ENCODE data around the gene ZNF330. TPM values are rescaled to one million over a fixed set of nuclear protein-coding genes. Genes with fewer than 3 reads are reported as not detected.

Gene ZNF330
- total and polyA plus RNA-seq, 7 experiments from 2014 or later: 24.9 to 47.2 (median 41.0) TPM

- DNase-seq (no peak), ATAC-seq (no peak)
- H3K4me1 Mint-ChIP-seq: peaks cover 0 to 15% (median 4%) of the 10 kb centered on the region in 7 donors
- Histone ChIP-seq H3K9me3 (ENCODE audit: control insufficient read depth in 2 of 3, low read length in 3 of 3) (no peaks in the 10 kb centered on the region), H3K4me3 (ENCODE audit: low read length) (no peak overlapping the region), H3K27ac (ENCODE audit: low read depth, low read length) (no peak overlapping the region), H3K4me1 (ENCODE audit: control insufficient read depth in 2 of 2, insufficient read depth in 2 of 2, low read length in 2 of 2) (no peaks in the 10 kb centered on the region), H3K36me3 (ENCODE audit: control insufficient read depth in 2 of 3, insufficient read depth in 3 of 3, low read length in 3 of 3) (peaks cover 21 to 48% (median 29%) of the 10 kb centered on the region in 3 experiments), H3K27me3 (ENCODE audit: control insufficient read depth in 2 of 2, insufficient read depth in 2 of 2, low read length in 2 of 2) (no peaks in the 10 kb centered on the region)
- CTCF ChIA-PET: no interaction called here
- POLR2A ChIA-PET: no interaction called here
- intact Hi-C loops (cut with micrococcal nuclease): no loop called here
- H3K27ac Mint-ChIP-seq: peak overlapping the region in 1 of 9 donors; percentile 1
- no peaks in the 10 kb centered on the region for H3K27me3 Mint-ChIP-seq
- no peak overlapping the region for H3K4me3 Mint-ChIP-seq
- peaks cover 26 to 43% (median 28%) of the 10 kb centered on the region in 5 donors for H3K36me3 Mint-ChIP-seq
- peaks cover 0 to 7% (median 0%) of the 10 kb centered on the region in 11 donors for H3K9me3 Mint-ChIP-seq
Observed at GRCh38 chr4:141233673-141234072, 13.0 kb downstream of the ZNF330 start.

DNA sequence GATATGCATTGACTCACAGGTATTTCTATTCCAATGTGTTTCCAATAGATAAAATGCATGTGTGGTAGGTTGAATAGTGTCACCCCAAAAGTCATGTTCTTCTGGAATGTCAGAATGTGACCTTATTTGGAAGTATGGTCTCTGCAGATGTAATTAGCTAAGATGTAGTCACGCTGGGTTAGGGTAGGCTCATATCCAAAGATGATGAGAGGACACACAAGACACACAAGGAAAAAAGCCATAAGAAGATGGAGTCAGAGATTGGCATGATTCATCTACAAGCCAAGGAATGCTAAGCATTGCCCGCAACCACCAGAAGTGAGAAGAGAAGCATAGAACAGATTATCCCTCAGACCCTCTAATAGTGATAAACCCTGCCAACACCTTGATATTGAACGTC, 17.5 kb downstream of the ZNF330 start:
- DNase-seq (no peak), ATAC-seq (no peak)
- H3K27me3 Mint-ChIP-seq: peaks cover 0 to 7% (median 0%) of the 10 kb centered on the region in 5 donors
- H3K4me3 Mint-ChIP-seq: no peak overlapping the region
- H3K36me3 ChIP-seq (ENCODE audit: control insufficient read depth in 2 of 3, insufficient read depth in 3 of 3, low read length in 3 of 3): peaks cover 5 to 20% (median 7%) of the 10 kb centered on the region in 3 experiments
- H3K4me1 ChIP-seq (ENCODE audit: control insufficient read depth in 2 of 2, insufficient read depth in 2 of 2, low read length in 2 of 2): no peaks in the 10 kb centered on the region
- H3K4me1 Mint-ChIP-seq: peaks cover 0 to 5% (median 0%) of the 10 kb centered on the region in 7 donors
- no peaks in the 10 kb centered on the region for H3K9me3 ChIP-seq (ENCODE audit: control insufficient read depth in 2 of 3, low read length in 3 of 3)
- peaks cover 11 to 20% (median 14%) of the 10 kb centered on the region in 5 donors for H3K36me3 Mint-ChIP-seq
- H3K9me3 Mint-ChIP-seq: peaks cover 0 to 7% (median 0%) of the 10 kb centered on the region in 11 donors
- no peak overlapping the region for H3K27ac ChIP-seq (ENCODE audit: low read depth, low read length)
- H3K4me3 ChIP-seq (ENCODE audit: low read length): no peak overlapping the region
- POLR2A ChIA-PET: no interaction called here
- no peak overlapping the region for H3K27ac Mint-ChIP-seq
- CTCF ChIA-PET: no interaction called here
- H3K27me3 ChIP-seq (ENCODE audit: control insufficient read depth in 2 of 2, insufficient read depth in 2 of 2, low read length in 2 of 2): no peaks in the 10 kb centered on the region
- intact Hi-C loops (cut with micrococcal nuclease): no loop called here

DNA sequence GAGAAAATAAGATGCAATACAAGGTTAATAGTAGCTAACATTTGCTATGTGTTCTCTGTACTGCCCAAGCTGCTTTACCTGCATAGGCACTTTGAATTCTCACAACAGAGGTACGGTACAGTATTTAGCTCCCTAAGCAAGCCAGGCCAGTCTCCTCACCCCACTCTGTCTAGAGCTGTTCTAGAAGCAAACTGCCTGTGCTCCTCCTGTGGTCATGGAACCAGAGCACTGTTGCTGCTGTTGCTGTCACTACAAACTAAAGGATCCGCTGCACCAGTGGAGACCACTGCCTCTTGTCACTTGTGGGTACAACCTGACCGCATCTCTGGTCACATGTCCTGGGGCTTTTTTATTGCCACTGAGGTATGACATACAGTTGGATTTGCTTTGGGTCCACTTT, 19.6 kb downstream of the ZNF330 start:
- ATAC-seq (no peak), DNase-seq (no peak)
- peaks cover 0 to 7% (median 0%) of the 10 kb centered on the region in 11 donors for H3K9me3 Mint-ChIP-seq
- H3K4me3 ChIP-seq (ENCODE audit: low read length): no peak overlapping the region
- no peak overlapping the region for H3K27ac Mint-ChIP-seq
- H3K27me3 Mint-ChIP-seq: peaks cover 0 to 9% (median 0%) of the 10 kb centered on the region in 5 donors
- peaks cover 5 to 7% (median 7%) of the 10 kb centered on the region in 5 donors for H3K36me3 Mint-ChIP-seq
- CTCF ChIA-PET: no interaction called here
- H3K36me3 ChIP-seq (ENCODE audit: control insufficient read depth in 2 of 3, insufficient read depth in 3 of 3, low read length in 3 of 3): peaks cover 0 to 4% (median 0%) of the 10 kb centered on the region in 3 experiments
- no peaks in the 10 kb centered on the region for H3K4me1 ChIP-seq (ENCODE audit: control insufficient read depth in 2 of 2, insufficient read depth in 2 of 2, low read length in 2 of 2)
- no peaks in the 10 kb centered on the region for H3K27me3 ChIP-seq (ENCODE audit: control insufficient read depth in 2 of 2, insufficient read depth in 2 of 2, low read length in 2 of 2)
- H3K4me3 Mint-ChIP-seq: no peak overlapping the region
- no peak overlapping the region for H3K27ac ChIP-seq (ENCODE audit: low read depth, low read length)
- H3K4me1 Mint-ChIP-seq: peaks cover 0 to 6% (median 0%) of the 10 kb centered on the region in 7 donors
- intact Hi-C loops (cut with micrococcal nuclease): no loop called here
- POLR2A ChIA-PET: no interaction called here
- no peaks in the 10 kb centered on the region for H3K9me3 ChIP-seq (ENCODE audit: control insufficient read depth in 2 of 3, low read length in 3 of 3)

DNA sequence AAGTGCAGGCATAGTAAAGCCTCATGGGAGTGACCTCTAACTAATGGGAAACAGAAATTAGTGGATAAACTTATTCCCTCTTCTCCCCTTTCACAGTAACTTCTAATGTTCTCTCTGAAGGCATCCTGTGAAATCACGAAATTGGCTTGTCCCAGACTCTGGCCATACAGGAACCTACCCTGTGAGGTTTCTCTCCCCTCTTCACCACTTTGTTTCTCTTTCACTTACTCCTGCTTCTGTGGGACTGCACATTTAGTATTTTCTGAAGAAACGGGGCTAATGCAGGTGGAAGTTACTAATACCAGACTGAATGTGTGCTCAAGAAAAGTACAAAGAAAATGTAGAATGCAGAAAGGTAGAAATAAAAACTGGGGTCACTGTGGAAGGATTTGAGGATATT, 20.0 kb downstream of the ZNF330 start:
- no peak overlapping the region for H3K4me3 ChIP-seq (ENCODE audit: low read length)
- H3K9me3 Mint-ChIP-seq: peaks cover 0 to 3% (median 0%) of the 10 kb centered on the region in 11 donors
- H3K27me3 ChIP-seq (ENCODE audit: control insufficient read depth in 2 of 2, insufficient read depth in 2 of 2, low read length in 2 of 2): no peaks in the 10 kb centered on the region
- peaks cover 2 to 6% (median 3%) of the 10 kb centered on the region in 5 donors for H3K36me3 Mint-ChIP-seq
- intact Hi-C loops (cut with micrococcal nuclease): no loop called here
- no peaks in the 10 kb centered on the region for H3K9me3 ChIP-seq (ENCODE audit: control insufficient read depth in 2 of 3, low read length in 3 of 3)
- peaks cover 0 to 9% (median 0%) of the 10 kb centered on the region in 7 donors for H3K4me1 Mint-ChIP-seq
- peak overlapping the region in 1 of 10 donors; percentile 24 for H3K4me3 Mint-ChIP-seq
- H3K4me1 ChIP-seq (ENCODE audit: control insufficient read depth in 2 of 2, insufficient read depth in 2 of 2, low read length in 2 of 2): no peaks in the 10 kb centered on the region
- H3K27ac ChIP-seq (ENCODE audit: low read depth, low read length): no peak overlapping the region
- peak overlapping the region in 1 of 9 donors; percentile 13 for H3K27ac Mint-ChIP-seq
- DNase-seq: no peak
- ChIA-PET CTCF (no interaction called here), POLR2A (no interaction called here)
- ATAC-seq: no peak
- H3K36me3 ChIP-seq (ENCODE audit: control insufficient read depth in 2 of 3, insufficient read depth in 3 of 3, low read length in 3 of 3): no peaks in the 10 kb centered on the region
- peaks cover 0 to 9% (median 0%) of the 10 kb centered on the region in 5 donors for H3K27me3 Mint-ChIP-seq

DNA sequence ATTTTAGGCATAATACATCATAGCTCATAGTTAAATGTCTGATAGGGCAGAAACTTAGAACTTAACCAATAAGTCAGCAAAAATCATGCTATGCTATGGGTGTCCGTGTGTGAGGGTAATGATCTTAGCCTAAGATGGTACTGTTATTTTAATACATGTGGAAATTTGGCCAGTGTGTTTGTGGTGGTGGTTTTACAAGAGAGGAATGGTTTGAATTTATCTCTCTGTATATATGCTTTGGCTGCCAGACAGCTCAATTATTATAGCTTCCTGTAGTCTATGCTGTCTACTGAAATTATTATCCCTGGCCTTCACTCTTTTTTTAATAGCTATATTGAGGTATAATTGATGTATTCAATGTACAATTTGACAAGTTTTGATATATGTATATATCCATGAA, 21.3 kb downstream of the ZNF330 start:
- peaks cover 0 to 3% (median 0%) of the 10 kb centered on the region in 5 donors for H3K36me3 Mint-ChIP-seq
- no peak overlapping the region for H3K27ac Mint-ChIP-seq
- ChIA-PET CTCF (interaction anchor here (1.0 kb wide), 1 partner anchor 8 kb away, joined by 4 read pairs; no protein-coding TSS in a partner anchor), POLR2A (no interaction called here)
- H3K27me3 ChIP-seq (ENCODE audit: control insufficient read depth in 2 of 2, insufficient read depth in 2 of 2, low read length in 2 of 2): no peaks in the 10 kb centered on the region
- H3K9me3 ChIP-seq (ENCODE audit: control insufficient read depth in 2 of 3, low read length in 3 of 3): no peaks in the 10 kb centered on the region
- intact Hi-C loops (cut with micrococcal nuclease): no loop called here
- H3K27ac ChIP-seq (ENCODE audit: low read depth, low read length): no peak overlapping the region
- H3K27me3 Mint-ChIP-seq: peaks cover 0 to 9% (median 0%) of the 10 kb centered on the region in 5 donors
- no peaks in the 10 kb centered on the region for H3K36me3 ChIP-seq (ENCODE audit: control insufficient read depth in 2 of 3, insufficient read depth in 3 of 3, low read length in 3 of 3)
- peaks cover 0 to 17% (median 0%) of the 10 kb centered on the region in 7 donors for H3K4me1 Mint-ChIP-seq
- peaks cover 0 to 2% (median 0%) of the 10 kb centered on the region in 11 donors for H3K9me3 Mint-ChIP-seq
- H3K4me3 Mint-ChIP-seq: no peak overlapping the region
- H3K4me3 ChIP-seq (ENCODE audit: low read length): no peak overlapping the region
- ATAC-seq (no peak), DNase-seq (no peak)
- no peaks in the 10 kb centered on the region for H3K4me1 ChIP-seq (ENCODE audit: control insufficient read depth in 2 of 2, insufficient read depth in 2 of 2, low read length in 2 of 2)

- intact Hi-C loops (cut with micrococcal nuclease): no loop called here
- CTCF ChIA-PET: no interaction called here
Observed at GRCh38 chr4:141244419-141244818, 23.7 kb downstream of the ZNF330 start.

GRCh38 chr4:141246243-141246642, 25.5 kb downstream of the ZNF330 start:
- POLR2A ChIA-PET: no interaction called here
- peaks cover 0 to 3% (median 0%) of the 10 kb centered on the region in 5 donors for H3K36me3 Mint-ChIP-seq
- Histone ChIP-seq H3K27me3 (ENCODE audit: control insufficient read depth in 2 of 2, insufficient read depth in 2 of 2, low read length in 2 of 2) (no peaks in the 10 kb centered on the region), H3K9me3 (ENCODE audit: control insufficient read depth in 2 of 3, low read length in 3 of 3) (no peaks in the 10 kb centered on the region), H3K4me1 (ENCODE audit: control insufficient read depth in 2 of 2, insufficient read depth in 2 of 2, low read length in 2 of 2) (no peaks in the 10 kb centered on the region), H3K36me3 (ENCODE audit: control insufficient read depth in 2 of 3, insufficient read depth in 3 of 3, low read length in 3 of 3) (no peaks in the 10 kb centered on the region), H3K4me3 (ENCODE audit: low read length) (no peak overlapping the region), H3K27ac (ENCODE audit: low read depth, low read length) (no peak overlapping the region)
- peak overlapping the region in 1 of 9 donors; percentile 18 for H3K27ac Mint-ChIP-seq
- peak overlapping the region in 1 of 10 donors; percentile 46 for H3K4me3 Mint-ChIP-seq
- CTCF ChIA-PET: no interaction called here
- H3K27me3 Mint-ChIP-seq: peaks cover 0 to 7% (median 0%) of the 10 kb centered on the region in 5 donors
- DNase-seq (no peak), ATAC-seq (no peak)
- H3K9me3 Mint-ChIP-seq: peaks cover 0 to 2% (median 0%) of the 10 kb centered on the region in 11 donors
- peaks cover 0 to 21% (median 0%) of the 10 kb centered on the region in 7 donors for H3K4me1 Mint-ChIP-seq
- intact Hi-C loops (cut with micrococcal nuclease): no loop called here

More at GRCh38 chr4:141244419-141244818, 23.7 kb downstream of the ZNF330 start:
- Histone ChIP-seq H3K4me1 (ENCODE audit: control insufficient read depth in 2 of 2, insufficient read depth in 2 of 2, low read length in 2 of 2) (no peaks in the 10 kb centered on the region), H3K36me3 (ENCODE audit: control insufficient read depth in 2 of 3, insufficient read depth in 3 of 3, low read length in 3 of 3) (no peaks in the 10 kb centered on the region), H3K27me3 (ENCODE audit: control insufficient read depth in 2 of 2, insufficient read depth in 2 of 2, low read length in 2 of 2) (no peaks in the 10 kb centered on the region), H3K9me3 (ENCODE audit: control insufficient read depth in 2 of 3, low read length in 3 of 3) (no peaks in the 10 kb centered on the region), H3K27ac (ENCODE audit: low read depth, low read length) (no peak overlapping the region), H3K4me3 (ENCODE audit: low read length) (no peak overlapping the region)
- Mint-ChIP-seq H3K27me3 (peaks cover 0 to 9% (median 0%) of the 10 kb centered on the region in 5 donors), H3K36me3 (peaks cover 0 to 3% (median 0%) of the 10 kb centered on the region in 5 donors), H3K27ac (no peak overlapping the region), H3K4me3 (no peak overlapping the region), H3K9me3 (peaks cover 0 to 2% (median 0%) of the 10 kb centered on the region in 11 donors), H3K4me1 (peaks cover 0 to 26% (median 0%) of the 10 kb centered on the region in 7 donors)
- POLR2A ChIA-PET: no interaction called here
- ATAC-seq: no peak
- no peak for DNase-seq
